Measurements from ENCODE around the gene CNPY1. TPM values are rescaled to one million over a fixed set of nuclear protein-coding genes. Genes with fewer than 3 reads are reported as not detected.

The CNPY1 gene
- total RNA-seq, 1 donor from 2014 or later: not detected

- H3K36me3 Mint-ChIP-seq (ENCODE audit: low read depth, unreplicated experiment): no peaks in the 10 kb centered on the region
- no peak for TF ChIP-seq CTCF (IDR thresholded peaks at IDR 0.05; ENCODE audit: insufficient read depth, low read depth, low read length)
- no peak for TF ChIP-seq EZH2 (IDR thresholded peaks at IDR 0.05; ENCODE audit: insufficient read depth, low read length)
- peaks cover 7% of the 10 kb centered on the region for H3K4me1 Mint-ChIP-seq (ENCODE audit: low read depth, unreplicated experiment)
- peaks cover 4% of the 10 kb centered on the region for H3K9me3 Mint-ChIP-seq (ENCODE audit: unreplicated experiment)
- Histone ChIP-seq H3K4me2 (ENCODE audit: low read length) (no peak overlapping the region), H3K9ac (ENCODE audit: low read length) (no peak overlapping the region), H3K27me3 (ENCODE audit: insufficient read depth, low read length) (no peaks in the 10 kb centered on the region), H3K36me3 (ENCODE audit: insufficient read depth, low read length) (no peaks in the 10 kb centered on the region), H3K27ac (ENCODE audit: low read depth, low read length) (no peak overlapping the region), H3K79me2 (ENCODE audit: insufficient read depth, low read length) (no peaks in the 10 kb centered on the region), H3K4me3 (ENCODE audit: insufficient read depth, low read depth, low read length) (no peak overlapping the region), H4K20me1 (ENCODE audit: insufficient read depth, low read length) (no peaks in the 10 kb centered on the region), H2AFZ (ENCODE audit: low read depth, low read length) (no peak overlapping the region), H3K4me1 (ENCODE audit: insufficient read depth, low read length) (no peaks in the 10 kb centered on the region), H3K9me3 (ENCODE audit: insufficient read depth, low read depth, low read length) (no peaks in the 10 kb centered on the region)
- FAIRE-seq: no peak
- H3K27ac Mint-ChIP-seq (ENCODE audit: unreplicated experiment): no peak overlapping the region
- H3K27me3 Mint-ChIP-seq (ENCODE audit: low read depth, unreplicated experiment): peaks cover 56% of the 10 kb centered on the region
- no peak for DNase-seq (ENCODE audit: low read depth)
- no peak overlapping the region for H3K4me3 Mint-ChIP-seq (ENCODE audit: unreplicated experiment)
These were observed 1.0 kb downstream of the CNPY1 start for GRCh38 chr7:155545348-155545747.

DNA sequence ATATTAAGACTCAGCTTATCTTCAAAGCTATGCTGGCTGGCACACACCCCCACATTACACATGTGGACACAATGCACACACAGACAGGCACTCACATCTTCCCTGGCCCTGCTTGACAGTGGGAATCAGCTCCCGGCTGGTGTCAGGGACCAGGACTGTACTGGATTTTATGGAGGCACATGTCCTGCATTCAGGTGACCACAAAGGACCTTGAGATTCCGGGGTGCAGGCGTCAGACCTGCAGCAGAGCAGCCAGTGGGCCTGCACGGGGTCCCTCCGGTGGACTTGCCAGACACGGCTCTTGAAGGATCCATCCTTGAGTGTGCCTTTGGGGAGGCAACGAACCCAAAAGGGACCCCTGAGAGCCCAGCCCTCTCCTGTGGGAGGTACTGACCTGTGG, 1.9 kb downstream of the CNPY1 start:
- Mint-ChIP-seq H3K27ac (ENCODE audit: unreplicated experiment) (no peak overlapping the region), H3K4me1 (ENCODE audit: low read depth, unreplicated experiment) (peaks cover 7% of the 10 kb centered on the region), H3K4me3 (ENCODE audit: unreplicated experiment) (no peak overlapping the region), H3K36me3 (ENCODE audit: low read depth, unreplicated experiment) (no peaks in the 10 kb centered on the region), H3K9me3 (ENCODE audit: unreplicated experiment) (peaks cover 4% of the 10 kb centered on the region), H3K27me3 (ENCODE audit: low read depth, unreplicated experiment) (peaks cover 58% of the 10 kb centered on the region)
- no peaks in the 10 kb centered on the region for H4K20me1 ChIP-seq (ENCODE audit: insufficient read depth, low read length)
- no peak overlapping the region for H3K4me2 ChIP-seq (ENCODE audit: low read length)
- DNase-seq (ENCODE audit: low read depth) (no peak), FAIRE-seq (no peak)
- TF ChIP-seq CTCF (IDR thresholded peaks at IDR 0.05; ENCODE audit: insufficient read depth, low read depth, low read length): no peak
- TF ChIP-seq EZH2 (IDR thresholded peaks at IDR 0.05; ENCODE audit: insufficient read depth, low read length): no peak
- H3K4me1 ChIP-seq (ENCODE audit: insufficient read depth, low read length): no peaks in the 10 kb centered on the region
- H3K79me2 ChIP-seq (ENCODE audit: insufficient read depth, low read length): no peaks in the 10 kb centered on the region
- no peaks in the 10 kb centered on the region for H3K27me3 ChIP-seq (ENCODE audit: insufficient read depth, low read length)
- H3K27ac ChIP-seq (ENCODE audit: low read depth, low read length): no peak overlapping the region
- no peaks in the 10 kb centered on the region for H3K36me3 ChIP-seq (ENCODE audit: insufficient read depth, low read length)
- no peak overlapping the region for H2AFZ ChIP-seq (ENCODE audit: low read depth, low read length)
- no peaks in the 10 kb centered on the region for H3K9me3 ChIP-seq (ENCODE audit: insufficient read depth, low read depth, low read length)
- H3K4me3 ChIP-seq (ENCODE audit: insufficient read depth, low read depth, low read length): no peak overlapping the region
- H3K9ac ChIP-seq (ENCODE audit: low read length): no peak overlapping the region

DNA sequence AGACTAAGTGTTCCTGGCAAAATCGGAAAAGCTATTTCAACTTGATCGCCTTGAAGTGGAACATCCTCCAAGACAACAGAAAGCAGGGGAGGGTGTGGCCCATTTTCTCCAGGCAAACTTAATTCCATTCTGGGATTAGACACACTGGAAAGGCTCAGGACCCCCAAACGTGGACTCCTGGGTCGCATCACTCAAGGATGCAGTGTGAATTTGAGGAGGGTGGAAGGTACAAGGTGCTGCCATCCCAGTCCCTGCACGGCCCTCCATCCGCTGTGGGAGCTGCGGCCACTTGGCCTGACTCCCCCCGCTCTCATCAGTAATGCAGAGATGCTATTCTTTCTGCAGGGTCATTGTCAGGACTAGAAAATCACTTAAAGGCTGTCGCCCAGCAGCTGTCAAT, 2.4 kb downstream of the CNPY1 start:
- Mint-ChIP-seq H3K27ac (ENCODE audit: unreplicated experiment) (no peak overlapping the region), H3K9me3 (ENCODE audit: unreplicated experiment) (peaks cover 4% of the 10 kb centered on the region), H3K36me3 (ENCODE audit: low read depth, unreplicated experiment) (no peaks in the 10 kb centered on the region), H3K4me3 (ENCODE audit: unreplicated experiment) (no peak overlapping the region), H3K4me1 (ENCODE audit: low read depth, unreplicated experiment) (peaks cover 7% of the 10 kb centered on the region), H3K27me3 (ENCODE audit: low read depth, unreplicated experiment) (peaks cover 64% of the 10 kb centered on the region)
- no peaks in the 10 kb centered on the region for H3K79me2 ChIP-seq (ENCODE audit: insufficient read depth, low read length)
- H3K27me3 ChIP-seq (ENCODE audit: insufficient read depth, low read length): peaks cover 3% of the 10 kb centered on the region
- H2AFZ ChIP-seq (ENCODE audit: low read depth, low read length): no peak overlapping the region
- no peaks in the 10 kb centered on the region for H3K9me3 ChIP-seq (ENCODE audit: insufficient read depth, low read depth, low read length)
- TF ChIP-seq CTCF (IDR thresholded peaks at IDR 0.05; ENCODE audit: insufficient read depth, low read depth, low read length) (no peak), EZH2 (IDR thresholded peaks at IDR 0.05; ENCODE audit: insufficient read depth, low read length) (no peak)
- no peak for FAIRE-seq
- H3K36me3 ChIP-seq (ENCODE audit: insufficient read depth, low read length): no peaks in the 10 kb centered on the region
- no peak overlapping the region for H3K4me2 ChIP-seq (ENCODE audit: low read length)
- H3K9ac ChIP-seq (ENCODE audit: low read length): no peak overlapping the region
- no peaks in the 10 kb centered on the region for H3K4me1 ChIP-seq (ENCODE audit: insufficient read depth, low read length)
- H4K20me1 ChIP-seq (ENCODE audit: insufficient read depth, low read length): no peaks in the 10 kb centered on the region
- no peak for DNase-seq (ENCODE audit: low read depth)
- no peak overlapping the region for H3K27ac ChIP-seq (ENCODE audit: low read depth, low read length)
- no peak overlapping the region for H3K4me3 ChIP-seq (ENCODE audit: insufficient read depth, low read depth, low read length)
